ENCODE results near the gene CNTNAP5. TPM values are rescaled to one million over a fixed set of nuclear protein-coding genes. Genes with fewer than 3 reads are reported as not detected.

The CNTNAP5 gene
- total and polyA plus RNA-seq, 2 donors (not counting 3 experiments of a cell fraction or from before 2014, with no cell fraction given), result not detected

- H3K9me1 ChIP-seq (replicated peaks; ENCODE audit: control insufficient read depth, extremely low read depth, insufficient read depth, low read length), result no peaks in the 10 kb centered on the region
- dilution Hi-C loops (cut with MboI; ENCODE audit: extremely low pct_ligation_motif_present, low sequenced_read_pairs), result no loop called here
- ChIA-PET CTCF (no interaction called here), POLR2A (no interaction called here)
- no peak overlapping the region for H3K4me2 ChIP-seq (ENCODE audit: insufficient read depth, low read length)
- H3K27ac ChIP-seq (ENCODE audit: insufficient read depth, low read depth, low read length), result no peak overlapping the region
- H3K79me2 ChIP-seq (ENCODE audit: control insufficient read depth, insufficient read depth, low read length), result no peaks in the 10 kb centered on the region
- H3K9me3 ChIP-seq (replicated peaks; ENCODE audit: control insufficient read depth, insufficient read depth, low read length), result peaks cover 7% of the 10 kb centered on the region
- no peak overlapping the region for H3K4me3 ChIP-seq (replicated peaks in 1 of 3; ENCODE audit: insufficient read depth in 1 of 3, low read depth in 1 of 3, low read length in 3 of 3)
- intact Hi-C loops (cut with micrococcal nuclease), result no loop called here
- no peak overlapping the region for H3K9ac ChIP-seq (replicated peaks; ENCODE audit: extremely low read depth, insufficient read depth, low read length)
- no peaks in the 10 kb centered on the region for H3K4me1 ChIP-seq (ENCODE audit: control insufficient read depth, extremely low read depth, insufficient read depth, low read length)
- BruUV-seq (replicated peaks), result no TSS peak
- H4K20me1 ChIP-seq (replicated peaks; ENCODE audit: control insufficient read depth, extremely low read depth, insufficient read depth, low read length), result no peaks in the 10 kb centered on the region
- FAIRE-seq (no peak), DNase-seq (ENCODE audit: low read depth, low spot score) (no peak)
- no peaks in the 10 kb centered on the region for H3K27me3 ChIP-seq (ENCODE audit: control insufficient read depth in 2 of 2, insufficient read depth in 2 of 2, low read length in 2 of 2)
- no peaks in the 10 kb centered on the region for H3K36me3 ChIP-seq (ENCODE audit: control insufficient read depth in 2 of 2, extremely low read depth in 1 of 2, insufficient read depth in 2 of 2, low read length in 2 of 2)
- H2AFZ ChIP-seq (ENCODE audit: low read depth, low read length), result no peak overlapping the region
- TF ChIP-seq, protein P1, sequence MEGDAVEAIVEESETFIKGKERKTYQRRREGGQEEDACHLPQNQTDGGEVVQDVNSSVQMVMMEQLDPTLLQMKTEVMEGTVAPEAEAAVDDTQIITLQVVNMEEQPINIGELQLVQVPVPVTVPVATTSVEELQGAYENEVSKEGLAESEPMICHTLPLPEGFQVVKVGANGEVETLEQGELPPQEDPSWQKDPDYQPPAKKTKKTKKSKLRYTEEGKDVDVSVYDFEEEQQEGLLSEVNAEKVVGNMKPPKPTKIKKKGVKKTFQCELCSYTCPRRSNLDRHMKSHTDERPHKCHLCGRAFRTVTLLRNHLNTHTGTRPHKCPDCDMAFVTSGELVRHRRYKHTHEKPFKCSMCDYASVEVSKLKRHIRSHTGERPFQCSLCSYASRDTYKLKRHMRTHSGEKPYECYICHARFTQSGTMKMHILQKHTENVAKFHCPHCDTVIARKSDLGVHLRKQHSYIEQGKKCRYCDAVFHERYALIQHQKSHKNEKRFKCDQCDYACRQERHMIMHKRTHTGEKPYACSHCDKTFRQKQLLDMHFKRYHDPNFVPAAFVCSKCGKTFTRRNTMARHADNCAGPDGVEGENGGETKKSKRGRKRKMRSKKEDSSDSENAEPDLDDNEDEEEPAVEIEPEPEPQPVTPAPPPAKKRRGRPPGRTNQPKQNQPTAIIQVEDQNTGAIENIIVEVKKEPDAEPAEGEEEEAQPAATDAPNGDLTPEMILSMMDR (IDR thresholded peaks at IDR 0.05; ENCODE audit: extremely low read depth in 1 of 2, insufficient read depth in 1 of 2, low read depth in 1 of 2, low read length in 2 of 2), result no peak
- TF ChIP-seq, protein P2, sequence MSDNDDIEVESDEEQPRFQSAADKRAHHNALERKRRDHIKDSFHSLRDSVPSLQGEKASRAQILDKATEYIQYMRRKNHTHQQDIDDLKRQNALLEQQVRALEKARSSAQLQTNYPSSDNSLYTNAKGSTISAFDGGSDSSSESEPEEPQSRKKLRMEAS (IDR thresholded peaks at IDR 0.05; ENCODE audit: insufficient read depth, insufficient read length), result no peak
Observed at GRCh38 chr2:124480958-124481357, 455.9 kb downstream of the CNTNAP5 start.

GRCh38 chr2:124482044-124482443, 457.0 kb downstream of the CNTNAP5 start:
- no peak overlapping the region for H3K9ac ChIP-seq (replicated peaks; ENCODE audit: extremely low read depth, insufficient read depth, low read length)
- no TSS peak for BruUV-seq (replicated peaks)
- no peaks in the 10 kb centered on the region for H3K9me1 ChIP-seq (replicated peaks; ENCODE audit: control insufficient read depth, extremely low read depth, insufficient read depth, low read length)
- no peak overlapping the region for H3K4me3 ChIP-seq (replicated peaks in 1 of 3; ENCODE audit: insufficient read depth in 1 of 3, low read depth in 1 of 3, low read length in 3 of 3)
- no peak overlapping the region for H3K27ac ChIP-seq (ENCODE audit: insufficient read depth, low read depth, low read length)
- ChIA-PET CTCF (no interaction called here), POLR2A (no interaction called here)
- no peaks in the 10 kb centered on the region for H3K36me3 ChIP-seq (ENCODE audit: control insufficient read depth in 2 of 2, extremely low read depth in 1 of 2, insufficient read depth in 2 of 2, low read length in 2 of 2)
- peaks cover 7% of the 10 kb centered on the region for H3K9me3 ChIP-seq (replicated peaks; ENCODE audit: control insufficient read depth, insufficient read depth, low read length)
- H3K27me3 ChIP-seq (ENCODE audit: control insufficient read depth in 2 of 2, insufficient read depth in 2 of 2, low read length in 2 of 2), result no peaks in the 10 kb centered on the region
- no peak for DNase-seq (ENCODE audit: low read depth, low spot score)
- intact Hi-C loops (cut with micrococcal nuclease), result no loop called here
- H4K20me1 ChIP-seq (replicated peaks; ENCODE audit: control insufficient read depth, extremely low read depth, insufficient read depth, low read length), result no peaks in the 10 kb centered on the region
- H2AFZ ChIP-seq (ENCODE audit: low read depth, low read length), result no peak overlapping the region
- TF ChIP-seq POLR2AphosphoS5 (IDR thresholded peaks at IDR 0.05; ENCODE audit: insufficient read depth, low read depth, low read length) (no peak), FOS (IDR thresholded peaks at IDR 0.05; ENCODE audit: borderline replicate concordance, insufficient read depth, low read length) (no peak), MYC (IDR thresholded peaks at IDR 0.05; ENCODE audit: low read depth, low read length) (no peak), POLR2A (IDR thresholded peaks at IDR 0.05; ENCODE audit: low read depth, low read length) (no peak), EZH2 (IDR thresholded peaks at IDR 0.05; ENCODE audit: borderline replicate concordance, low read depth, low read length, severe bottlenecking) (no peak), GATA2 (IDR thresholded peaks at IDR 0.05; ENCODE audit: insufficient read depth, insufficient read length, low read depth, low read length) (no peak), JUN (IDR thresholded peaks at IDR 0.05; ENCODE audit: borderline replicate concordance, insufficient read depth, insufficient read length, low read depth) (no peak)
- TF ChIP-seq, protein P2 (IDR thresholded peaks at IDR 0.05; ENCODE audit: insufficient read depth, insufficient read length), result no peak
- TF ChIP-seq, protein P1 (IDR thresholded peaks at IDR 0.05; ENCODE audit: extremely low read depth in 1 of 2, insufficient read depth in 1 of 2, low read depth in 1 of 2, low read length in 2 of 2), result no peak
- dilution Hi-C loops (cut with MboI; ENCODE audit: extremely low pct_ligation_motif_present, low sequenced_read_pairs), result no loop called here
- H3K79me2 ChIP-seq (ENCODE audit: control insufficient read depth, insufficient read depth, low read length), result no peaks in the 10 kb centered on the region
- H3K4me1 ChIP-seq (ENCODE audit: control insufficient read depth, extremely low read depth, insufficient read depth, low read length), result no peaks in the 10 kb centered on the region
- no peak for FAIRE-seq
- H3K4me2 ChIP-seq (ENCODE audit: insufficient read depth, low read length), result no peak overlapping the region

Measured in endothelial cell of umbilical vein (primary cell).